GM12892 (cell line): ENCODE results near the gene BRD7.

Experiments used
- DNase-seq: peaks from one replicate; pipeline ENCODE4 v3.0.0; 2011; ENCODE audit not compliant: insufficient read length
- FAIRE-seq: peaks from 2 replicates; lab custom pipeline; 2011; peaks lifted over from hg19 to GRCh38; lab: Jason Lieb, UNC
- POLR2A ChIP-seq: IDR thresholded peaks from 2 replicates; pipeline ENCODE4 v1.6.1; 2011; ENCODE audit warnings: low read depth, low read length, control low read depth
- POLR2AphosphoS5 ChIP-seq: IDR thresholded peaks from 2 replicates; pipeline ENCODE4 v1.6.1; 2011; ENCODE audit warnings: low read depth, low read length, control low read depth
- TAF1 ChIP-seq: IDR thresholded peaks from 2 replicates; pipeline ENCODE4 v1.6.1; 2011; ENCODE audit warnings: low read depth, mild to moderate bottlenecking, control low read depth, low read length, borderline replicate concordance

Gene BRD7

GRCh38 chr16:50303605-50304466 is 65.0 kb downstream of the BRD7 start:
- TF ChIP-seq POLR2A: no peak
- TF ChIP-seq TAF1: no peak
- peak; percentile 13 for DNase-seq
- FAIRE-seq: no peak

- FAIRE-seq (no peak), DNase-seq (no peak)
- no peak for TF ChIP-seq TAF1
- TF ChIP-seq POLR2A: no peak
- no peak for TF ChIP-seq POLR2AphosphoS5
Observed at GRCh38 chr16:50303041-50303604, 65.7 kb downstream of the BRD7 start.

- no peak for TF ChIP-seq POLR2AphosphoS5
- no peak for TF ChIP-seq POLR2A
- TF ChIP-seq TAF1: no peak
- FAIRE-seq (no peak), DNase-seq (peak; percentile 17)
Observed at GRCh38 chr16:50302472-50303005, 66.2 kb downstream of the BRD7 start.

- TF ChIP-seq POLR2A (no peak), TAF1 (no peak), POLR2AphosphoS5 (no peak)
- DNase-seq (peak; percentile 18), FAIRE-seq (no peak)
Observed at GRCh38 chr16:50301626-50302471, 66.9 kb downstream of the BRD7 start.

- DNase-seq: peak; percentile 25
- no peak for FAIRE-seq
- no peak for TF ChIP-seq POLR2A
Observed at GRCh38 chr16:50300942-50301625, 67.7 kb downstream of the BRD7 start.

DNA sequence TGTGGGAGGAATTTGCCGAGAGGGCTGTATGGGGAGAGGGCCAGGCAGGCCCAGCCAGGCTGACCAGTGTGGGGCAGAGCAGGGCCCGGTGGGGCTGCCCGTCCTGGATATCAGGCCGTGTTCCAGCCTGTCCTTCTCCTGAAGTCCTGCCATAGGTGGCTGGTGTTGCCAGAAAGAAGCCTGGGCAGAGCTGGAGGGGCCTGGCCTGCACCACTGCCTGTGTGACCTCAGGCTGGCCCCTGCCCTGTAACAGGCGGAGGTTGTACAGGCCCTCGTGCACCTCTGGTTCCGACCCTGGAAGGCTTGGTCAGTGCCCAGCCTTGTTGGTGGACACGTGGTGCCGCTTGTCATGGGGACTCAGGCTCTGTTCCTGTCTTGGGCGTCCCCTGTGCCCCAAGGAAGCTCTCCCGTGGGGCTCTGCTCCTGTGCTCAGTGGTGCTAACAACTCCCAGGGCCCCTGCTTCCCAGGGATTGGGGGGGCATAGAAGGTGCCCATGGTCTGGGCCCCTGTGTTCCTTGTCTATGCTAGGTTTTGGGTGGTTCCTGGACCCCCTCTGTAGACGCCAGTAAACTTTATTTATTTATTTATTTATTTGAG is 69.2 kb downstream of the BRD7 start:
- TF ChIP-seq TAF1 (no peak), POLR2A (no peak), POLR2AphosphoS5 (no peak)
- FAIRE-seq: no peak
- DNase-seq: peak; percentile 19

- no peak for FAIRE-seq
- TF ChIP-seq POLR2AphosphoS5: no peak
- TF ChIP-seq TAF1: no peak
- TF ChIP-seq POLR2A: no peak
- peak; percentile 32 for DNase-seq
Observed at GRCh38 chr16:50298591-50299507, 69.9 kb downstream of the BRD7 start.

GRCh38 chr16:50298075-50298460 is 70.7 kb downstream of the BRD7 start:
- no peak for TF ChIP-seq TAF1
- DNase-seq: peak; percentile 11
- FAIRE-seq: no peak

GRCh38 chr16:50297301-50298074 is 71.3 kb downstream of the BRD7 start:
- TF ChIP-seq POLR2AphosphoS5 (0 out of 2 replicates have a peak, but pooled peaks have one; percentile 14), TAF1 (no peak)
- DNase-seq (peak; percentile 13), FAIRE-seq (no peak)
